Activated naive CD4-positive, alpha-beta T cell treated with Interleukin-2 at 50 U/mL for 16 hours (primary cell): ENCODE results near the gene CNGA1.
"Not testable (repeated sequence)": the region's sequence is repeated elsewhere in the genome, so short reads cannot be mapped to it uniquely, and the experiment has no call there.

Experiments used
- DNase-seq: peaks from one replicate; pipeline ENCODE4 v3.0.0-alpha.2; 2020

Gene CNGA1

DNA sequence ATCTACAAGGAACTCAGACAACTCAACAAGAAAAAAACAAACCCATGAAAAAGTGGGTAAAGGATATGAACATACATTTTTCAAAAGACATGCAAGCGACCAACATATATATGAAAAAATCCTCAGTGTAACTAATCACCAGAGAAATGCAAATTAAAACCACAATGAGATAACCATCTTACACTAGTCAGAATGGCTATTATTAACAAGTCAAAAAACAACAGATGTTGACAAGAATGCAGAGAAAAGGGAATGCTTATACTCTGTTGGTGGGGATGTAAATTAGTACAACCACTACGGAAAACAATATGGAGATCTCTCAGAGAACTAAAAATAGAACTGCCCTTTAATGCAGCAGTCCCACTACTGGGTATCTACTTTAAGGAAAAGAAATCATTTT is 12.2 kb upstream of the CNGA1 start:
- no peak for DNase-seq

DNA sequence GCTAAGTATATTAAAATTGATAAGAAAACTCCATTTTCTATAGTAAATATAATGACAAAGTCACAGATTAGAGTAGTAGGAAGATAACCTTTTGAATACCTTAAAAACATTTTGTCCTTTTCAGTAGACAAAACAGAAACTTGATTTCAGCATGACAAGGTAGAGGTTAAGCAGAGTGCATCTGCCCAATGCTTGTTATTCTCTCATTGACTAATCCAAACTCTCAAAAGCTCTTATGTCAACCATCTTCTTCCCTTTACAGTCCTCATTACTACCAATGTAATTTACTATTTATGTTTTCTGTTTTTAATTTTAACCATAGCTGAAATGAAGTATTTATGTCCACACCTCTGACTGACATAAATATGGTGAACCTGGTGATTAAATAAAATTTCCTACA is 11.2 kb upstream of the CNGA1 start:
- no peak for DNase-seq

- no peak for DNase-seq
These were observed 8.5 kb upstream of the CNGA1 start for GRCh38 chr4:48025005-48025404.

DNA sequence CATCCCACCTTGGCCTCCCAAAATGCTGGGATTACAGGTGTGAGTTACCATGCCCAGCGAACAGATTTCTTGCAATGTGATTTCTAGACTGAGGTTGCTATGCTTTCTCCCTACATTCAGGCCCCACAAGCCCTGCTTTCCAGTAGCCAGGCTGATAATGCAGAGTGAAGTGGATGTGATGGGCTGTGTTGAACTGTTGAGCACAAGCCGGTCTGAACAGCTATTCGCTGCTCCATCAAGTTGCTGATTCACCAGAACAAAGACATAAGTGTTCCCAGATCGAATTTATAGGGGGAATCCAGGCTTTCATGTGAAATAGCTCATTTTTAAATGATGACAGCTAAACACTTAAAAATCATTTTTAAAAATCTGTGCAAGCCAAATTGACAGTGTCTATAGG is 8.0 kb upstream of the CNGA1 start:
- DNase-seq = no peak

DNA sequence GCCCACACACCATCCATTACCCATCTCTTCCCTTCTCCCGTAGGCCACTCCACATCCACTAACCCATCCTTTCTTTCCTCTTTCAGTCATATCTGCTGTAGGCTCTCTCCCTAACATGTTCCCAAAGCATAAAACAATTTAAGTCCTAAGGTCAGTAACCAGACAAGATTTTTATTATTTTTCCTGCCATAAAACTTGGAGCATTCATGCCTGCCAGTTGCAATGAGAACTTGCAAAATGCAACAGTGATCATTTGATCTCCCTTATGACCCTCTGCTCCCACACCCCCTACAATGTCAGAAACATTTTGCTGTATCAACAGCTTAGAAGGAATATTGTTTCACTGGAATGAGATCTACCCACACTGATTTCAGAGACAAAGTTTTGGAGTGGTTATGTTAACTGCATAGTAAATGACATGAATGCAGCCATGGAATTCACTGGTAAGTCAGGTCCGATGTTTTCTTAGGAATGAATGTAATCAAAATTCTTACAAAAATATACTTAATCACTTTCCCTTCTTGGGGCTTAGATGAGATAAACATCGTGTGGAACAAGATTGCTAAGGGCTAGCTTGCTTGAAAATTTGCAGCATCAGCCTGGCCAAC is 5.8 kb upstream of the CNGA1 start:
- DNase-seq = no peak

- no peak for DNase-seq
These were observed 4.6 kb upstream of the CNGA1 start for GRCh38 chr4:48021100-48021499.

DNA sequence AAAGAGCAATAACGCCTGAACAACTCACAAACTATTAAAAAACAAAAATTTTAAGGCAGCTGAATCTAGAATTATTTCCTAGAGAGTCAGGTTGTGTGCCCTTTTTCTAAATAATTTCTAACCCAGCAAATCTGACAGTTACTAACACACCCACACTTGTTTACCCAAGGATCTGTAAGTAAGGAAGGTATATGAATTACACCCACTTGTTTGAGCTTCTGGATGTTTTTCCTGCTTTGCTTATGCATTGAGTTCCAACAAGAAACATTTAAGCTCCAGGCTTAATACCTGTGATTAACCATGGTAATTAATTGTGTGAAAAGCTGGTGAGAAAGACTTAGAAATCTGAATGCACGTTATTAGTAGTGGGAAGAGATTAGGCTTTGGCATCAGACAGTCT is 1.6 kb upstream of the CNGA1 start:
- DNase-seq = no peak

DNA sequence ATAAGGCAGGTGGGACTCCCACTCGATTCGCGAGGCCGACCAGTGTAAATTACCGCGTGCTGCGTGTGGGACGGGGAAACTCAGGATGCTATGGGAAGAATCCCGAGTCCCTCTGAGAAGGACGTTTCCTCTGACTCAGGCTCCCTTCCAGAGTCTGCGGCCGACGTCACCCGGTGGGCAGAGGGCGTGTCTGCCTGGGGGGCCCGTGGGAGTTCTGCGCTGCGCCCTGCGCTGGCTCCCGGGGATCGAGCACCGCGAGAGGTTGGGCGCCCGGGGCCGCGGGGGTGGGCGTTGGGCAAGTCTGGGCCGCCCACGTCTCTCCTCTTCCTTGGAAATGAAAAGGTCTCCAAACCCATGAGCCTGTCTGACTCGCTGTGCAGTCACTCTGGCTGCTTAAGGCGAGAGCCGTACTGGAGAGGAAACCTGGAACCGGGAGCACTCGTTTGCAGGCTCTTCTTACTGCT is 659 bp upstream of the CNGA1 start:
- peak; percentile 54 for DNase-seq

GRCh38 chr4:48015678-48016077 is 803 bp downstream of the CNGA1 start:
- DNase-seq = no peak

GRCh38 chr4:48015216-48015615 is 1.3 kb downstream of the CNGA1 start:
- no peak for DNase-seq

- DNase-seq = no peak
These were observed 3.7 kb downstream of the CNGA1 start for GRCh38 chr4:48012824-48013223.

DNA sequence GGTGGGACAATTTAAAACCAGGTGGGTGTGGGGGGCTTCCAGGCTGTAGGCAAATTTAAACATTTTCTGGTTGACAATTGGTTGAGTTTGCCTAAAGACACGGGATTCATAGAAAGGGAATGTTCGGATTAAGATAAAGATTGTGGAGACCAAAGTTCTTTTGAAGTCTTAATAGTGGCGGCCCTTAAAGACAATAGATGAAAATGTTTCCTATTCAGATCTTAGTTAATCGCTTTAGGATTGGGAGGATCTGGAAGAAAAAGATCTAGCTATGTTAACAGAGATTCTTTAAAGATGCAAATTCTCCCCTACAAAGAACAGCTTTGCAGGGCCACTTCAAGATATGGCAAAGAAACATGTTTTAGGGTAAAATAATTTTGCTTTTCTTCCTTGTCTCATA is 4.8 kb downstream of the CNGA1 start:
- DNase-seq = no peak

- DNase-seq = not testable (repeated sequence)
These were observed 5.6 kb downstream of the CNGA1 start for GRCh38 chr4:48010906-48011305.

GRCh38 chr4:48008021-48008596 is 8.4 kb downstream of the CNGA1 start:
- DNase-seq = no peak

- DNase-seq = no peak
These were observed 10.7 kb downstream of the CNGA1 start for GRCh38 chr4:48005781-48006180.

DNA sequence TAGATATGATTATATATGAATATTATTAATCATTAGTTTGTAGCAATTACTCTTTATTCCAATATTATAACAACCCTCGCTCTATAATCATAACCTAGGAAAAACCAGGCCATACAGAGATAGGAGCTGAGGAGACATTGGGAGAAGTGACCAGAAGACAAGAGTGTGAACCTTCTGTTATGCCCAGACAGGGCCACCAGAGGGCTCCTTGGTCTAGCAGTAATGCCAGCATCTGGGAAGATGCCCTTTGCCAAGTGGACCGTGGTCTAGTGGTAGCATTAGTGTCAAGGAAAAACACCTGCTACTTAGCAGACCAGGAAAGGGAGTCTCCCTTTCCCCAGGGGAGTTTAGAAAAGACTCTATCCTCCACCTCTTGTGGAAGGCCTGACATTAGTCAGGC is 12.9 kb downstream of the CNGA1 start:
- peak; percentile 23 for DNase-seq

DNA sequence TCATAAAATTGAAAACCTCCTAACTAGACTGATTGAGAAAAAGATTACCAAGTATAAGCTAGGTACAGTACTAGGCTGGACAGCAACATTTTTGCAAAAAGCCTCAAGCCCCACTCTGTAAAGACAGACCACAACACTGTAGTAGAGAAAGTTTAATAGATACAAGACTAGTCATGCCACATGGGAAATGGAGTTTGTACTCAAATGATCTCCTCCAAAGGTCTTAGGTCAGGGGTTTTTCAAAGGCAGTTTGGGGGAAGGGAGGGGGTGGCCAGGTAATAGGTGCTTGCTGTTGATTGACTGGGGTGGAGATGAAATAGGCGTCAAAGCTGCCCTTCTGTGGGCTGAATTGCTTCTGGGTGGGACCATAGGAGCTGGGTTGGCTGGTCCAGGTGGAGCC is 14.2 kb downstream of the CNGA1 start:
- no peak for DNase-seq

DNA sequence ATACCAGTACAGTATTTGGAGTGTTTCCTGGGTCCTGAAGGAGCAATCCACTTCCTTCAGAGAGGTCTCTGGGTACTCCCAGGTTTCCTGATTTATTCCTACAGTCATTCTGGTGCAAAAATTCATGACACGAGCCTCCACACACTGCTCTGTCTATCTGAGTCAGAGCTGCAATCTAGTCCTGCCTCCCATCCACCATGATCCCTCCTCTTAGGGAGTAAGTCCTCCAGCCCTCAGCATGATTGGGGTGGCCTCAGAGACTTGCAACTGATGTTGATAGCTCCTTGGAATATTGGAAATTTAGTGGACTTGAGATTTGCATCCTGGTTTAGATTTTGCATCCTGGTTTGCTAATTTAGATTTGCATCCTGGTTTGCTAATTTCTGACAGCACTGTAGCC is 20.5 kb downstream of the CNGA1 start:
- no peak for DNase-seq

DNA sequence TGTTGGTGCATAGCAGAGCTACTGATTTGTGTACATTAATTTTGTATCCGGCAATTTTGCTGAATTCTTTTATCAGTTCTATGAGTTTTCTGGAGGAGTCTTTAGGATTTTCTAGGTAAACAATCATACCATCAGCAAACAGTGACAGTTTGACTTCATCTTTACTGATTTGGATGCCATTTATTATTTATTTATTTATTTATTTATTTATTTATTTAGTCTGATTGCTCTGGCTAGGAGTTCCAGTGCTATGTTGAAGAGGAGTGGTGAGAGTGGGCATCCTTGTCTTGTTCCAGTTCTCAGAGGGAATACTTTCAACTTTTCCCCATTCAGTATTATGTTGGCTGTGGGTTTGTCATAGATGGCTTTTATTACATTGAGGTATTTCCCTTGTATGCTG is 24.0 kb downstream of the CNGA1 start:
- not testable (repeated sequence) for DNase-seq

DNA sequence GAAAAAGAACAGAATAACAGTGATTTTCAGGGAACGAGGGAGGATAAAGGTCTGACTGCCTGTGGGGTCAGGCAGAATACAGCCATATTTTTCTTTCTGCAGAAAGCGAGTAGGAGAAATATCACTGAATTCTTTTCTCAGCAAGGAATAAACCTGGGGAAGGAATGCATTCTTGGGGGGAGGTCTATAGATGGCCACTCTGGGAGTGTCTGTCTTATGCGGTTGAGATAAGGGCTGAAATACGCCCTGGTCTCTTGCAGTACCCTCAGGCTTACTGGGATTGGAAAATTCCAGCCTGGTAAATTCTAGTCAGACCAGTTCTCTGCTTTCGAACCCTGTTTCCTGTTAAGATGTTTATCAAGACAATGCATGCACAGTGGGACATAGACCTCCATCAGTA is 26.3 kb downstream of the CNGA1 start:
- DNase-seq = no peak

DNA sequence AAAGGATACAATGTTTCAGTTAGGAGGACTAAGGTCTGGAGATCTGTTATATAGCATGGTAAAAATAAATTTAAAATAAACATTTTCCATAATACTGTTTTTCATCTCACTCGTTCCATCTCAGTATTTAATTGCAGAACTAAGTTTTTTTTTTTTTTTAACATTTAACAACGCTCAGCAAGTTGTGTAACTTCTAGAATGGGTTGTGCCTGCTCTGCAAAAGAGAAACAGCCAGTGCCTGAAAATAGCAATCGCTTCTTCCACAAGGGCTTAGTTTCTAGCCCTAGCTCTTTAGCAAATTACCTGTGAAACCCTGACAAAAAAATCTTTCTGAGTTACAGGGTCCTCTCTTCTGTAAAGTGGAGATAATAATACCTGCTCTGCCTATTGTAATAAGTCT is 41.9 kb downstream of the CNGA1 start:
- DNase-seq = no peak

- no peak for DNase-seq
These were observed 43.8 kb downstream of the CNGA1 start for GRCh38 chr4:47972721-47973120.

DNA sequence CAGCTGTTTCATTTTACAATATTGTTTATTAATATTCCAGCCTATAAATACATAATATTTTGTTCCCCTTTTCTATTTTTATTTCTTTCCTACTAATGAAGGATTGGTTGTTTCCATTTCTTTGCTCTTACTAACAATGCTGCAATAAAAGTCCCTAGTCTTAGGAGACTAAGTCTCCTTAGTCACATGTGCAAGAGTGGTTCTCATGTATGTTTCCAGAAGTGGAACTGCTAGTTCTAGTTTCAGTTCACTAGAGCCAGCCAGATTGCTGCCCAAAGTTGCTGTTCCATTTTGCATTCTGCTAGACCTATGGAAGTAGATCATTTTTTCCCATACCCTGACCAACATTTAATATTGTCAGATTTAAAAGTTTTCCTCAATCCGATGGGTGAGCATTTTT is 44.3 kb downstream of the CNGA1 start:
- DNase-seq = no peak

DNA sequence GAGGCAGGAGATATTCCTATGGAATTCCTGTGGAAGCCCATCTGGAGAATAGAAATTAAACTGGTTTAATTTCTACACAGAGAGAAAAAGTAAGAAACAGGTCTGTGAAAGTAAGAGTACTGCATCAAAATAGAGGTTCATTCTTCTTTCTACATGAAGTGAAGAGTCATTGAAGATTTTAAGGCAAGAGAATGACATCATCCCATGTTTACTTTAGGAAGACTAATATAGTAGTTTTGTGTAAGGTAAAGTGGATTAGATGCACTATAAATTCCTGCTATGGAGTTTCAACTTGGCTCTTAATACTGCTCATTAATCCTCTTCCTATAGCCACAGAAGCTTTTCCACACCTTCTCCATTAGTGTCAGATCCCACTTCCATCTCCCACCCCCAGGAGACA is 47.6 kb downstream of the CNGA1 start:
- DNase-seq = no peak

DNA sequence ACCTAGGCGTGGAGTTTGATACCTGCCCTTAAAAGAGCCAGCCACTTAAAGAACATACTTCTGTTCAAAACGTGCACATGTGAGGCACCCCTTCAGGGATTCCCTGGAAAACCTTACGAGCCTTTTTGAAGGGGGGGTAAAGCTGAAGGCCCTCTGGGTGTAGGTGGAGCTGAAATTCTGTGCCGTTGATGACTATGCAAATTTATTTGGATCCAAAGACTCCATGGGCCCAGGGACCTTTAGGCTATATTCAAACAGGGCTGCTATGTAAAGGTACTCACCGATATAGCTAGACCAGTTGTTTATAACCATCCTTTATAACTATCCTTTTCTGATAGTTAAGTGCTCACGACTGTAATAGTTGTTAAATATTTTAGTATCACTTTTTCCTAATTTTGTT is 61.8 kb downstream of the CNGA1 start:
- DNase-seq = no peak
